DOHH2 (cell line): ENCODE results near the gene BRD7.

Experiments
- EZH2phosphoT487 ChIP-seq: fragments of 200-600 bp; sonication (generic); IDR thresholded peaks from 2 replicates; pipeline ENCODE4 v1.6.1; 2017; ENCODE audit warnings: borderline replicate concordance, mild to moderate bottlenecking, antibody characterized with exemption, low read length, moderate library complexity, mixed read lengths
- TF ChIP-seq, protein P1 (sequence below): fragments of 200-600 bp; sonication (generic); IDR thresholded peaks from one replicate; pipeline ENCODE4 v1.5.1; 2014; ENCODE audit warnings: antibody characterized with exemption, mild to moderate bottlenecking, low read depth, low read length; ENCODE audit not compliant: poor library complexity, severe bottlenecking

DNA sequence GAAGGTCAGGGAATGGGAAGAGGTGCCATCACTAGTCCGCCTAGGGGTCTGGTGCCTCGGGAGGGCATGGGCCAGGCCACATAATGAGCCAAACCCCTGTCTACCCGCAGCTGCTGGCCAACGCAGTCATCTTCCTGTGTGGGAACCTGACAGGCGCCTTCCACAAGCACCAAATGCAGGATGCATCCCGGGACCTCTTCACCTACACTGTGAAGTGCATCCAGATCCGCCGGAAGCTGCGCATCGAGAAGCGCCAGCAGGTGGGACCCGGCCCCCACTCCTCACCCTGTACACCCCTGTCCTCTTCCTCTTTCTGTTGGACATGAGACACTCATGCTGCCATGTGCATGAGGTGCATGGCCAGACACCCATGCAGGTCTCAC lies 76.2 kb downstream of the BRD7 start:
- TF ChIP-seq, protein P1, sequence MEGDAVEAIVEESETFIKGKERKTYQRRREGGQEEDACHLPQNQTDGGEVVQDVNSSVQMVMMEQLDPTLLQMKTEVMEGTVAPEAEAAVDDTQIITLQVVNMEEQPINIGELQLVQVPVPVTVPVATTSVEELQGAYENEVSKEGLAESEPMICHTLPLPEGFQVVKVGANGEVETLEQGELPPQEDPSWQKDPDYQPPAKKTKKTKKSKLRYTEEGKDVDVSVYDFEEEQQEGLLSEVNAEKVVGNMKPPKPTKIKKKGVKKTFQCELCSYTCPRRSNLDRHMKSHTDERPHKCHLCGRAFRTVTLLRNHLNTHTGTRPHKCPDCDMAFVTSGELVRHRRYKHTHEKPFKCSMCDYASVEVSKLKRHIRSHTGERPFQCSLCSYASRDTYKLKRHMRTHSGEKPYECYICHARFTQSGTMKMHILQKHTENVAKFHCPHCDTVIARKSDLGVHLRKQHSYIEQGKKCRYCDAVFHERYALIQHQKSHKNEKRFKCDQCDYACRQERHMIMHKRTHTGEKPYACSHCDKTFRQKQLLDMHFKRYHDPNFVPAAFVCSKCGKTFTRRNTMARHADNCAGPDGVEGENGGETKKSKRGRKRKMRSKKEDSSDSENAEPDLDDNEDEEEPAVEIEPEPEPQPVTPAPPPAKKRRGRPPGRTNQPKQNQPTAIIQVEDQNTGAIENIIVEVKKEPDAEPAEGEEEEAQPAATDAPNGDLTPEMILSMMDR: no peak
- no peak for TF ChIP-seq EZH2phosphoT487
